Kidney epithelial cell (primary cell): ENCODE measurements around the gene FFAR4. TPM values are rescaled to one million over a fixed set of nuclear protein-coding genes. Genes with fewer than 3 reads are reported as not detected.
"Not testable (repeated sequence)": the region's sequence is repeated elsewhere in the genome, so short reads cannot be mapped to it uniquely, and the experiment has no call there.

Experiments used
- DNase-seq: peaks from one replicate; pipeline ENCODE4 v3.0.0-alpha.2; 2010; ENCODE audit warnings: low read depth
- H3K27me3 ChIP-seq: 2 replicates; pipeline ENCODE4 v1.6.0; 2011; ENCODE audit warnings: low read length; ENCODE audit not compliant: control insufficient read depth, insufficient read depth
- H3K36me3 ChIP-seq: 2 replicates; pipeline ENCODE4 v1.5.1; 2011; ENCODE audit warnings: low read length; ENCODE audit not compliant: control insufficient read depth, insufficient read depth
- H3K4me3 ChIP-seq: 2 replicates; pipeline ENCODE4 v1.5.1; 2011; ENCODE audit warnings: low read depth, mild to moderate bottlenecking, control low read depth, low read length
- total RNA-seq: library from RNA; depleted of rRNA; stranded (reverse); fragments of >200 nt; gene quantifications from 2 replicates; pipeline ENCODE4 v1.2.3, GENCODE V29; 2015
- TF ChIP-seq, protein P1 (sequence below): IDR thresholded peaks from 2 replicates; pipeline ENCODE4 v1.5.1; 2011; ENCODE audit warnings: mild to moderate bottlenecking, moderate library complexity, low read length, control low read depth, inconsistent platforms; ENCODE audit not compliant: insufficient read depth, poor library complexity, severe bottlenecking

FFAR4 gene
- not detected in 2 replicates for total RNA-seq

DNA sequence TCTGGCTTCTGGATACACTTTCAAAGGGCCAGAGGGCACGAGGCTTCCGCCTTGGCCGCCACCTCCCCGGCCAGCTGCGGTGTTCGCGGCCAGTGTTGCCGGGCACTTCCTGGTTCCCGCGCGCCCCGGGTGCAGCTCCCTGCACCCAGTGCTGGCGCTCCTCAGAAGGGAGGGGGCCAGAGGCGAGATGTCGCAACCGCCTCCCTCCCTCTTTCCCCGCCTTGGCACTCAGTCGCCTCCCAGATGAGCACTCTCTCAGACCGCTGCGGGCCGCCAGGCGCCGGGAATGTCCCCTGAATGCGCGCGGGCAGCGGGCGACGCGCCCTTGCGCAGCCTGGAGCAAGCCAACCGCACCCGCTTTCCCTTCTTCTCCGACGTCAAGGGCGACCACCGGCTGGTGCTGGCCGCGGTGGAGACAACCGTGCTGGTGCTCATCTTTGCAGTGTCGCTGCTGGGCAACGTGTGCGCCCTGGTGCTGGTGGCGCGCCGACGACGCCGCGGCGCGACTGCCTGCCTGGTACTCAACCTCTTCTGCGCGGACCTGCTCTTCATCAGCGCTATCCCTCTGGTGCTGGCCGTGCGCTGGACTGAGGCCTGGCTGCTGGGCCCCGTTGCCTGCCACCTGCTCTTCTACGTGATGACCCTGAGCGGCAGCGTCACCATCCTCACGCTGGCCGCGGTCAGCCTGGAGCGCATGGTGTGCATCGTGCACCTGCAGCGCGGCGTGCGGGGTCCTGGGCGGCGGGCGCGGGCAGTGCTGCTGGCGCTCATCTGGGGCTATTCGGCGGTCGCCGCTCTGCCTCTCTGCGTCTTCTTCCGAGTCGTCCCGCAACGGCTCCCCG is at the start of gene FFAR4:
Gene FFAR4, plus strand, starts transcription at position 231 of the 842 bp plus-strand sequence. Its CDS starts 56 bp downstream, at position 287.
- TF ChIP-seq, protein P1, sequence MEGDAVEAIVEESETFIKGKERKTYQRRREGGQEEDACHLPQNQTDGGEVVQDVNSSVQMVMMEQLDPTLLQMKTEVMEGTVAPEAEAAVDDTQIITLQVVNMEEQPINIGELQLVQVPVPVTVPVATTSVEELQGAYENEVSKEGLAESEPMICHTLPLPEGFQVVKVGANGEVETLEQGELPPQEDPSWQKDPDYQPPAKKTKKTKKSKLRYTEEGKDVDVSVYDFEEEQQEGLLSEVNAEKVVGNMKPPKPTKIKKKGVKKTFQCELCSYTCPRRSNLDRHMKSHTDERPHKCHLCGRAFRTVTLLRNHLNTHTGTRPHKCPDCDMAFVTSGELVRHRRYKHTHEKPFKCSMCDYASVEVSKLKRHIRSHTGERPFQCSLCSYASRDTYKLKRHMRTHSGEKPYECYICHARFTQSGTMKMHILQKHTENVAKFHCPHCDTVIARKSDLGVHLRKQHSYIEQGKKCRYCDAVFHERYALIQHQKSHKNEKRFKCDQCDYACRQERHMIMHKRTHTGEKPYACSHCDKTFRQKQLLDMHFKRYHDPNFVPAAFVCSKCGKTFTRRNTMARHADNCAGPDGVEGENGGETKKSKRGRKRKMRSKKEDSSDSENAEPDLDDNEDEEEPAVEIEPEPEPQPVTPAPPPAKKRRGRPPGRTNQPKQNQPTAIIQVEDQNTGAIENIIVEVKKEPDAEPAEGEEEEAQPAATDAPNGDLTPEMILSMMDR = no peak
- Histone ChIP-seq H3K36me3 (no peaks in the 10 kb centered on the region), H3K27me3 (peaks cover 39% of the 10 kb centered on the region), H3K4me3 (no peak within 1 kb of the TSS)
- DNase-seq = no peak

DNA sequence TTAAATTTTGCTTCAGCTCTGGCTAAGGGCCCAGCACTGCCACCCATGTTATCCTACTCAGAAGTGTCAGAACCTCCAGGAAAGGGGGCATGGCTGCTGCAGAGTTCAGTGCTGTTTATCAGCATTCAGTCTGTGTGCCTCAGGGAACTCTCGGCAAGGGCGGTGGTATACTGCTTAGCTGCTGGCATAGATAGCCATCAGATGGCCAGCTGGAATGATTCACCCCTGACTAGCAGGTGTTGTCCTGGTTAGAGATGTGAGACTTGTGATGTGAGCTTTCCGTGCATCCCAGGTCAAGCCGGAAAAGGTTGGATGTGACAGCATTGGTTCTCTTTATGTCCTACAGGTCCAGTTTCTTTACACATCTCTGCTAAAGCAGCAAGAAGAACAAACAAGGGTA is 47.9 kb upstream of the FFAR4 start:
- Histone ChIP-seq H3K4me3 (no peak overlapping the region), H3K36me3 (no peaks in the 10 kb centered on the region), H3K27me3 (no peaks in the 10 kb centered on the region)
- TF ChIP-seq, protein P1 = no peak
- no peak for DNase-seq

DNA sequence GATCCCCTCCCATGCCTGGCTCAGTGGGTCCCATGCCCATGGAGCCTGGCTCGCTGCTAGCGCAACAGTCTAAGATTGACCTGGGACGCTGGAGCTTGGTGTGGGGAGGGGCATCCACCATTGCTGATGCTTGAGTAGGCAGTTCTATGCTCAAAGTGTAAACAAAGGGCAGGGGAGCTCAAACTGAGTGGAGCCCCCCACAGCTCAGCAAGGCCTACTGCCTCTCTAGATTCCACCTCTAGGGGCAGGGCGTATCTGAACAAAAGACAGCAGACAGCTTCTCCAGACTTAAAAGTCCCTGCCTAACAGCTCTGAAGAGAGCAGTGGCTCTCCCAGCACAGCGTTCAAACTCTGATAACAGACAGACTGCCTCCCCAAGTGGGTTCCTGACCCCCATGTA is 31.2 kb upstream of the FFAR4 start:
- TF ChIP-seq, protein P1 = no peak

DNA sequence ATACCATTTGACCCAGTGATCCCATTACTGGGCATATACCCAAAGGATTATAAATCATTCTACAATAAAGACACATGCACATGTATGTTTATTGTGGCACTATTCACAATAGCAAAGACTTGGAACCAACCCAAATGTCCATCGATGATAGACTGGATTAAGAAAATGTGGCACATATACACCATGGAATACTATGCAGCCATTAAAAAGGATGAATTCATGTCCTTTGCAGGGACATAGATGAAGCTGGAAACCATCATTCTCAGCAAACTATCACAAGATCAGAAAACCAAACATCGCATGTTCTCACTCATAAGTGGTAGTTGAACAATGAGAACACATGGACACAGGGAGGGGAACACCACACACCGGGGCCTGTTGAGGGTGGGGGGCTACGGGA is 25.6 kb upstream of the FFAR4 start:
- not testable (repeated sequence) for H3K36me3 ChIP-seq, H3K27me3 ChIP-seq, DNase-seq, H3K4me3 ChIP-seq

More for the DNA sequence above, 31.2 kb upstream of the FFAR4 start:
- H3K4me3 ChIP-seq = no peak overlapping the region
- no peaks in the 10 kb centered on the region for H3K36me3 ChIP-seq
- DNase-seq = no peak
- H3K27me3 ChIP-seq = no peaks in the 10 kb centered on the region

DNA sequence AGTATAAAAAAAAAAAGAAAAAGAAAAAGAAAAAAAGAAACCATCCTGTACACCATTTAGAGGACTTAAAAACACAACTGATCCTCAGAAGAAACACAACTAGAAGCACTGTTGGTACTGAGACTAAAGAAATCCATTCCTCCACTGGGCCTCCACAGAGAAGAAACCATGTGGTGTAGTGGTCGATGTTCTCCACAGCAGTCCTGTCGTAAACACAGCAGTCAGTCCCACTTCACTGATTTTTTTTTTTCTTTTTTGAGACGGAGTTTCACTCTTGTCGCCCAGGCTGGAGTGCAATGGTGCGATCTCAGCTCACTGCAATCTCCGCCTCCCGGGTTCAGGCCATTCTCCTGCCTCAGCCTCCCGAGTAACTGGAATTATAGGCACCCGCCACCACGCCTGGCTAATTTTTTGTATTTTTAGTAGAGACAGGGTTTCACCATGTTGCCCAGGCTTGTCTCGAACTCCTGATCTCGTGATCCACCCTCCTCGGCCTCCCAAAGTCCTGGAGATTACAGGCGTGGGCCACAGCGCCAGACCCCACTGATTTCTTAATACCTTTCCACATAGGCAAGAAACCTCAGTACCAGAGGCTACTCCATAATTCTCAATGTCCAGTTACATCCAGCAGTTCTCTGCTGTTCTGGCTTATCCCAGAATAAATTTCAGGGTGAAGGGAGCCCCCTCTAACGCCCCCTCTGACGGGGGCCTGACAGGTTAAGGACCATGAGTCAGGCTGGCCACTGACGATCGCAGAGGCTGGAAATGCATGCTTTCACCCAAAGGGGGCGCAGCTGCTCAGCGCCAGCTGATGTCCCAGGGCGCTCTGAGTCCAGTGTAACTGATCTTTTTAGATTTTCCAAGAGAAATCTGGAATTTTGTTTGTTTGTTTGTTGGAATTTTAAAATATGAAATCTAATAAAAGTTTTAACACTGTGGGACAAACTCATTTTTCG is 24.8 kb upstream of the FFAR4 start:
- no peak for DNase-seq
- TF ChIP-seq, protein P1 = peak; percentile 91
- no peak overlapping the region for H3K4me3 ChIP-seq

DNA sequence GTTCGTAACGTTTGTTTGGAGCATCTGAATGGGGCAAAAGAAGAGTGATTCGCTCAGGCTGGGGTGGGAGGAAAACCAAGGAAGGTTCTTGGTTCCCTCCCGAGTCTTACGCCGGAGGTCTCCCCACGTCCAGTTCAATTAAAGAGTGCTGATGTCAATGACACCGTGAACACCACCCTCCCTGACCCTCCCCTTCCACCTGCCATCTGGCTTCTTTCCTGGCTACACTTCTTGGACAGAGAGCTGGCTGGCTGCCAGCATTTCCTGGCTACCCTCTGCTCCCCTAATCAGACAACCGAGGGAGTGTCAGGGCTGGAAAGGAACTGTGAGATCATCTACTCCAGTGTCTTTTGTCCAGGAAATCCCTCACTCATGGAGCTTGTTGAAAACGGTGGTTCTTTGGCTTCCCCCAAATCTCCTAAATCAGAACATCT is 24.1 kb upstream of the FFAR4 start:
- TF ChIP-seq, protein P1 = no peak
- Histone ChIP-seq H3K36me3 (no peaks in the 10 kb centered on the region), H3K27me3 (no peaks in the 10 kb centered on the region), H3K4me3 (no peak overlapping the region)
- DNase-seq = no peak

More for the DNA sequence above, 24.8 kb upstream of the FFAR4 start:
- no peaks in the 10 kb centered on the region for H3K36me3 ChIP-seq
- no peaks in the 10 kb centered on the region for H3K27me3 ChIP-seq

DNA sequence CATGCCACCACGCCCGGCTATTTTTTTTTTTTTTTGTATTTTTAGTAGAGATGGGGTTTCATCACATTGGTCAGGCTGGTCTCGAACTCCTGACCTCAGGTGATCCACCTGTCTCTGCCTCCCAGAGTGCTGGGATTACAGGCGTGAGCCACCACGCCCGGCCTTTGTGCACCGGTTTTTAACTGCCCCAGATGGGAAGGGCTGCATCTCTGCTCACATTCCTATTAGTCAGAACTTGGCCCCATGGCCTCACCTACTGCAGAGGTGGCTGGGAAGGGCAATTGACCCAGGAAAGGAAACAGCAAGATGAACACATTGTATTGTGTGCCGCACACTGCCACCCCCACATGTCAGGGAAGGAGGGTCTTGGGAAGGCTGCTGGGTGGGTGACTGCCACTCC is 19.5 kb upstream of the FFAR4 start:
- not testable (repeated sequence) for H3K4me3 ChIP-seq, DNase-seq, H3K27me3 ChIP-seq, H3K36me3 ChIP-seq
